Fibroblast of the conjunctiva (primary cell): Measurements from ENCODE around the gene RASGRF1.
"Not testable (repeated sequence)": the region's sequence is repeated elsewhere in the genome, so short reads cannot be mapped to it uniquely, and the experiment has no call there.

Source experiments
- DNase-seq: peaks from one replicate; pipeline ENCODE4 v3.0.0-alpha.2; 2010; ENCODE audit warnings: low read depth

RASGRF1 gene, protein sequence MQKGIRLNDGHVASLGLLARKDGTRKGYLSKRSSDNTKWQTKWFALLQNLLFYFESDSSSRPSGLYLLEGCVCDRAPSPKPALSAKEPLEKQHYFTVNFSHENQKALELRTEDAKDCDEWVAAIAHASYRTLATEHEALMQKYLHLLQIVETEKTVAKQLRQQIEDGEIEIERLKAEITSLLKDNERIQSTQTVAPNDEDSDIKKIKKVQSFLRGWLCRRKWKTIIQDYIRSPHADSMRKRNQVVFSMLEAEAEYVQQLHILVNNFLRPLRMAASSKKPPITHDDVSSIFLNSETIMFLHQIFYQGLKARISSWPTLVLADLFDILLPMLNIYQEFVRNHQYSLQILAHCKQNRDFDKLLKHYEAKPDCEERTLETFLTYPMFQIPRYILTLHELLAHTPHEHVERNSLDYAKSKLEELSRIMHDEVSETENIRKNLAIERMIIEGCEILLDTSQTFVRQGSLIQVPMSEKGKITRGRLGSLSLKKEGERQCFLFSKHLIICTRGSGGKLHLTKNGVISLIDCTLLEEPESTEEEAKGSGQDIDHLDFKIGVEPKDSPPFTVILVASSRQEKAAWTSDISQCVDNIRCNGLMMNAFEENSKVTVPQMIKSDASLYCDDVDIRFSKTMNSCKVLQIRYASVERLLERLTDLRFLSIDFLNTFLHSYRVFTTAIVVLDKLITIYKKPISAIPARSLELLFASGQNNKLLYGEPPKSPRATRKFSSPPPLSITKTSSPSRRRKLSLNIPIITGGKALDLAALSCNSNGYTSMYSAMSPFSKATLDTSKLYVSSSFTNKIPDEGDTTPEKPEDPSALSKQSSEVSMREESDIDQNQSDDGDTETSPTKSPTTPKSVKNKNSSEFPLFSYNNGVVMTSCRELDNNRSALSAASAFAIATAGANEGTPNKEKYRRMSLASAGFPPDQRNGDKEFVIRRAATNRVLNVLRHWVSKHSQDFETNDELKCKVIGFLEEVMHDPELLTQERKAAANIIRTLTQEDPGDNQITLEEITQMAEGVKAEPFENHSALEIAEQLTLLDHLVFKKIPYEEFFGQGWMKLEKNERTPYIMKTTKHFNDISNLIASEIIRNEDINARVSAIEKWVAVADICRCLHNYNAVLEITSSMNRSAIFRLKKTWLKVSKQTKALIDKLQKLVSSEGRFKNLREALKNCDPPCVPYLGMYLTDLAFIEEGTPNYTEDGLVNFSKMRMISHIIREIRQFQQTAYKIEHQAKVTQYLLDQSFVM (N-terminal part only)

GRCh38 chr15:79090487-79091203 lies at the start of gene RASGRF1:
TSS of gene RASGRF1 (minus strand) at chr15:79090780. CDS start at chr15:79090498, 282 bp downstream.
- no peak for DNase-seq

DNA sequence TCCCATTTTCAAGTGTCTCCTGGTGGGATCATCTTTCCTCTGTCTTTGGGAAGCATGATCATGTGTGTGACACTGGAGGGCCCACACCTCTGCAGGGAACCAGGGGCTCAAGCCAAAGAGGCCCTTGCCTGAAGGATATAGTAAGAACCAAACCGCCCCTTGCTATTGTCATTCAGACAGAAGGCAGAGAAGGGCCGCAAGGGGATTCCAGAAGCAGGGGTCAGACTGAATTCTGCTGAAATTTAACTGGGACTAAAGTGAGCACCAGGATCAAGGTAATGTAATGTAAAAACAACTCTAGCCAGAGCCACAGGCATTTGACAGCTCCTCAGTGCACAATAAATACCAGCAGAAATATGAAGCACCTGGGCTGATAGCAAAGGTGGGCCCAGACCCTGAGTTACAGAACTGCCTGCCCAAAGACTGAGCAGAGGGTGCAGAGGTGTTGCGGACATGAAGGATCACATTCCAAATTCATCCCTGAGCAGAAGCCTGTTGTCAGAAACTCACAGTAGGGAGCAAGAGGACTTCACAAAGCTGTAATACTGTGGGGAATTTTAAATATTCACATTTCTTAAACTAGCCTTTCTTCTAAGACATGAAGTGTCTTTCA lies 46.0 kb upstream of the RASGRF1 start:
- DNase-seq: no peak

DNA sequence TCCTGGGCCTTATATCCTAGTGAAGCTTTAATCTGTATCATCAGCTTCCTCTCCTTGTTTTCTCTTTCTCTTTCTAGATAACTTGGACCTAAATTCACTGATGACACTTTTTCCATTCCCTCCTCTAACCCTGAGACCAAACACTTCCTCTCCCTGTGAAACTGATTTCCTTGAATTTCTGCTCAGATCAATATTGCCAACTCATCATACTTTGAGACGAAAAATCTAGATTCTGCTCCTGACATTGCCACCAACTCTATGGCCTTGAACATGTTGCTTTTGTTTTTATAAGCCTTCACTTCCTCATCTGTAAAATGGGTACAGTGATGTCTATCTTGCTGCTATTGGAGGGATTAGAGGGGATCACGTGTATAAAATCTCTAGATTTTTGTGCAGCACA lies 42.7 kb upstream of the RASGRF1 start:
- DNase-seq: no peak

- no peak for DNase-seq
Measured at GRCh38 chr15:79132770-79133169, 42.2 kb upstream of the RASGRF1 start.

- no peak for DNase-seq
Measured at GRCh38 chr15:79132361-79132760, 41.8 kb upstream of the RASGRF1 start.

DNA sequence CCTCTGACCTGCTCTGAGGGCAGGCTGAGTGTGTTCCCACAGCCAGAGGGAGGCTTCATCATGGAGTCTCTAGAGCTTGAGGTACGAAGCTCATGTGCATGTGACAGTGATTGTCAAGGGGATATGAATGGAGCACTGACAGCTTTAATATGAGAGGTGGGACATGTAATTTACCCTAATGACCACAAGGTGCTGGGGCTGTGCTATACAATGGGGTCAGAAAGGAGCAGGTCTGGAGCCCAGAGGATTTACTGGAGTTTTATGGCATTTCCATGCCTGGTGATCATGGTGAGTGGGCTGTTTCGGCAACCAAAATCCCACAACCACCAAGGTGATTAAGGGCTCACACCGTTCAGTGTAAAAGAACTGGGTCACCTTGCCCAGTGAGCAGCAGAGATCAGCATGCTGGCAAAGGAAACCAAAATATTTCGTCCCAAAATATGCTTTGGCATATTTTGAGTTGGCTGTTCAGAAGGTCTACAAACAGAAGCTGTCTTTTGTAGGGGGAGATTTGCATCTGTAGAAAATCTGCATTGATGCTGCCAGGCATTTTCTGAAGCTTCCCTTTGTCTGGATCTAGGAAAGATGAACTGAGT lies 40.1 kb upstream of the RASGRF1 start:
- DNase-seq: no peak

- DNase-seq: no peak
Measured at GRCh38 chr15:79129235-79129634, 38.7 kb upstream of the RASGRF1 start.

- no peak for DNase-seq
Measured at GRCh38 chr15:79128556-79128955, 38.0 kb upstream of the RASGRF1 start.

- no peak for DNase-seq
Measured at GRCh38 chr15:79124388-79124787, 33.8 kb upstream of the RASGRF1 start.

- no peak for DNase-seq
Measured at GRCh38 chr15:79122991-79123390, 32.4 kb upstream of the RASGRF1 start.

- DNase-seq: no peak
Measured at GRCh38 chr15:79122391-79122790, 31.8 kb upstream of the RASGRF1 start.

DNA sequence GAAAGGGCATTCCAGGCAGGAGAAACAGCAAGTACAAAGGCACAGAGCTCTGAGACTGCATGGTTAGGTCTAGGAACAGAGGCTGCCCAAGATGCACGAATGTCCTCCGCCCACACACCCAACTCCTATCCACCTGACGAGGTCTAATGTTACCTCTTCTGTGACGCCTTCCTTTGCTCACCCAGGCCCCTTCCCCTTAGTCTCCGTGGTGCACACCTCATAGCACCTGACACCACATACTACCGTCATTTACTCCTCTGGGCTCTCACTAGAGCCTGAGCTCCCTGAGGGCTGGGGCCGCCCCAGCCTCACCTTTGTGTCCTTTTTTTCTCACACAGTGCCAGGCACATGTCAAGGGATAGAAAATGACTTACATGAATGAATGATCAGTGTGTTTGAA lies 31.0 kb upstream of the RASGRF1 start:
- no peak for DNase-seq

DNA sequence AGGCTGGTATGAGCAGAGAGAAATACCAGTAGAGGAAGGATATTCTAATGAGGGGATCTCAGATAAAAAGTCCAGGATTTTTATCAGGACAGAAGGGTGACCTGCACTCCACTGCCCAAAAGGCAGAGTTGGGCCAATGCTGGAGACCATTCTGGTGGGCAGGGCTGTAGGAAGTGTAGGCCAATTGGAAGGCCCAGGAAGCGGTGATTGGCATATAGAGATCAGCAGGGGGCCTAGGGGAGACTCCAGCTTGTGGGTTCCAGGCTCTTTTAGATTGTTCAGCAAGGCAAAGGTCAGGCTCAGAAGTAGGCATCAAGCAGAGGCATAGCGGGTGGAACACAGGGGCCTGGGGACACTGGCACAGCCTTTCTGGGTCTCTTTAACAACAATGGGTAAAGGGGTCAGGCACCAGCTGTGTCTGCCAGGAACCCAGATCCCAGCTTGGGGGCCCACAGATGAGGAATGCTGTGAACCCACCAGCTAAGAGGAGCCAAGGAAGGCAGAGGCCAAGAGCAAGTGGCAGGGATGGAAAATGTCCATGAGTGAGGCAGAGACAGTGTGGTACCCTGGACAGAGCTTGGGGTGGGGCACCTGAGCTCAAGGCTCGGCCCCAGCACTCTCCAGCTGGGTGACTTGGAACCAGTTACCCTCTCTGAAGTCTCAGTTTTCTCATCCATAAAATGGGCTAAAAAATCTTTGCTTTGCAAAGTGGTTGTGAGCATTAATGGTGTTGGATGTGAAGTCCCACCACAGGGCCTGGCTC lies 27.0 kb upstream of the RASGRF1 start:
- DNase-seq: no peak

GRCh38 chr15:79116771-79117170 lies 26.2 kb upstream of the RASGRF1 start:
- DNase-seq: no peak

- no peak for DNase-seq
Measured at GRCh38 chr15:79115986-79116665, 25.5 kb upstream of the RASGRF1 start.

- DNase-seq: no peak
Measured at GRCh38 chr15:79113831-79114230, 23.3 kb upstream of the RASGRF1 start.

GRCh38 chr15:79111404-79111803 lies 20.8 kb upstream of the RASGRF1 start:
- DNase-seq: not testable (repeated sequence)

GRCh38 chr15:79105141-79105540 lies 14.6 kb upstream of the RASGRF1 start:
- no peak for DNase-seq

DNA sequence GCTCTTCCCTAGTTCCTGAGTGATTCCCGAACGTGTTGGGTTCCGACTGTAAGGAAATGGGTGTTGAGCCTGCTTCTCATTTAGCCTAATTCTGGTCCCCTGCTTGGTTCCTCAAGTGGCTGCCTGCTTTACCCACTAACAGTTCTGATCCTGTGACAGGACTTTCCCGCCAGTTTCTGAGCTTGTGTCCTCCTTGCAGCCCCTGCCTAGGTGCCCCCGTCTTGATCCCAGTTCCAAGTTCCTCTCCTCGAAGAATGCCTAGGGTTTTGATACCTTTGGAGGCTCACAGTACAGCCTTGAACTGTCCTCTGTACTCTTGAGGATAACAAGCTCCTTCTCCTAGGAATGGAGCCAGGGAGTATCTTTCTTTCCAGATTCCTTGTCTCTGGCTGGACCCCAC lies 12.0 kb upstream of the RASGRF1 start:
- DNase-seq: no peak
